Neuronal stem cell (in vitro differentiated cells): ENCODE results near the gene AUTS2.
A peak's percentile ranks its signal among the peaks of the same experiment; 100 is the strongest.

ENCODE experiments used
- DNase-seq: peaks from one replicate; pipeline ENCODE4 v3.0.0-alpha.2; 2013; ENCODE audit warnings: low spot score
- H2AFZ ChIP-seq: one replicate; pipeline ENCODE4 v1.6.1; 2013; ENCODE audit warnings: mild to moderate bottlenecking, low read length, inconsistent platforms
- H2AK5ac ChIP-seq: 2 replicates; pipeline ENCODE4 v1.6.1; 2013; ENCODE audit warnings: low read depth, mild to moderate bottlenecking, inconsistent platforms, low read length, moderate library complexity, mixed read lengths
- H2BK120ac ChIP-seq: 2 replicates; pipeline ENCODE4 v1.6.1; 2013; ENCODE audit warnings: low read depth, mild to moderate bottlenecking, inconsistent platforms, low read length, moderate library complexity, mixed read lengths
- H2BK12ac ChIP-seq: one replicate; pipeline ENCODE4 v1.6.1; 2013; ENCODE audit warnings: low read length, inconsistent platforms
- H2BK15ac ChIP-seq: 2 replicates; pipeline ENCODE4 v1.6.1; 2013; ENCODE audit warnings: mild to moderate bottlenecking, low read length, inconsistent platforms, mixed read lengths
- H2BK5ac ChIP-seq: one replicate; pipeline ENCODE4 v1.6.1; 2013; ENCODE audit warnings: inconsistent platforms, mild to moderate bottlenecking, low read length, moderate library complexity
- H3K14ac ChIP-seq: one replicate; pipeline ENCODE4 v1.6.1; 2013; ENCODE audit warnings: low read length, inconsistent platforms
- H3K18ac ChIP-seq: 2 replicates; pipeline ENCODE4 v1.6.1; 2013; ENCODE audit warnings: low read length, inconsistent platforms
- H3K23ac ChIP-seq: 2 replicates; pipeline ENCODE4 v1.6.1; 2013; ENCODE audit warnings: low read depth, mild to moderate bottlenecking, mixed read lengths, low read length, inconsistent platforms; ENCODE audit not compliant: poor library complexity
- H3K27ac ChIP-seq: replicated peaks from 3 replicates; pipeline ENCODE4 v1.5.1; 2013; ENCODE audit warnings: low read length, inconsistent platforms
- H3K27me3 ChIP-seq, 3 experiments: 2 replicates each; pipeline ENCODE4 v1.6.1; 2013; ENCODE audit warnings: low read length in 3 of 3, mild to moderate bottlenecking in 2 of 3, inconsistent platforms in 1 of 3, low read depth in 1 of 3, mixed read lengths in 1 of 3, moderate library complexity in 1 of 3; ENCODE audit not compliant: control insufficient read depth in 3 of 3, insufficient read depth in 3 of 3
- H3K36me3 ChIP-seq, 2 donors: replicated peaks in 1 of 2; 2 replicates each; pipeline ENCODE4 v1.6.1; 2013; ENCODE audit warnings: low read length in 2 of 2; ENCODE audit not compliant: control insufficient read depth in 2 of 2, insufficient read depth in 2 of 2
- H3K4ac ChIP-seq: 2 replicates; pipeline ENCODE4 v1.6.1; 2013; ENCODE audit warnings: inconsistent platforms, mild to moderate bottlenecking, low read length, moderate library complexity
- H3K4me1 ChIP-seq, 2 donors: 1 replicate in 1 of 2; 2 replicates in 1 of 2; pipeline ENCODE4 v1.6.1; 2013; ENCODE audit warnings: low read length in 2 of 2, low read depth in 1 of 2; ENCODE audit not compliant: control insufficient read depth in 2 of 2, insufficient read depth in 1 of 2
- H3K4me2 ChIP-seq: one replicate; pipeline ENCODE4 v1.6.1; 2013; ENCODE audit warnings: mild to moderate bottlenecking, low read length, inconsistent platforms; ENCODE audit not compliant: insufficient read depth, poor library complexity, severe bottlenecking
- H3K4me3 ChIP-seq, 2 donors: 2 replicates each; pipeline ENCODE4 v1.5.1; 2013; ENCODE audit warnings: low read length in 2 of 2, mild to moderate bottlenecking in 2 of 2, inconsistent platforms in 1 of 2, moderate library complexity in 1 of 2
- H3K79me1 ChIP-seq: one replicate; pipeline ENCODE4 v1.6.1; 2013; ENCODE audit warnings: low read depth, mild to moderate bottlenecking, inconsistent platforms, low read length, moderate library complexity
- H3K9ac ChIP-seq: one replicate; pipeline ENCODE4 v1.6.1; 2013; ENCODE audit warnings: mild to moderate bottlenecking, low read depth, low read length, inconsistent platforms; ENCODE audit not compliant: poor library complexity
- H3K9me3 ChIP-seq, 2 donors: replicated peaks in 1 of 2; 2 replicates each; pipeline versions ENCODE3 to v1.6.1; 2013; ENCODE audit warnings: low read length in 2 of 2, mild to moderate bottlenecking in 2 of 2, inconsistent platforms in 1 of 2, low read depth in 1 of 2, mixed read lengths in 1 of 2, moderate library complexity in 1 of 2; ENCODE audit not compliant: control insufficient read depth in 2 of 2, insufficient read depth in 1 of 2
- H4K8ac ChIP-seq: one replicate; pipeline ENCODE4 v1.6.1; 2013; ENCODE audit warnings: low read depth, mild to moderate bottlenecking, inconsistent platforms, low read length, moderate library complexity
- H4K91ac ChIP-seq: one replicate; pipeline ENCODE4 v1.6.1; 2013; ENCODE audit warnings: low read length, low read depth, mild to moderate bottlenecking, inconsistent platforms; ENCODE audit not compliant: poor library complexity
- WGBS, 2 donors: extraction: QIAGEN DNeasy Blood & Tissue Kit; methylation state at CpG; one replicate each; pipeline ENCODE4 v1.1.7; 2013; ENCODE audit warnings: missing lambda C conversion rate in 2 of 2, mixed read lengths in 1 of 2; ENCODE audit not compliant: insufficient read length in 2 of 2, insufficient replicate concordance in 1 of 2; ENCODE audit errors: extremely low coverage in 2 of 2; 5-methylcytosine and 5-hydroxymethylcytosine counted together

Gene AUTS2

GRCh38 chr7:70622936-70623335 is 1024.7 kb downstream of the AUTS2 start:
- Histone ChIP-seq H3K27ac (no peak overlapping the region), H3K4me2 (no peak overlapping the region), H2BK5ac (no peak overlapping the region), H3K14ac (no peak overlapping the region), H3K27me3 (peaks cover 0 to 2% (median 0%) of the 10 kb centered on the region in 3 experiments), H2BK15ac (no peak overlapping the region), H3K23ac (no peak overlapping the region), H2AFZ (no peak overlapping the region), H4K91ac (no peak overlapping the region), H3K4ac (no peak overlapping the region), H3K79me1 (no peaks in the 10 kb centered on the region), H3K9ac (no peak overlapping the region), H3K36me3 (no peaks in the 10 kb centered on the region), H2BK12ac (no peak overlapping the region), H2BK120ac (no peak overlapping the region), H4K8ac (no peak overlapping the region), H3K9me3 (no peaks in the 10 kb centered on the region), H3K18ac (no peak overlapping the region), H3K4me1 (peaks cover 18 to 28% of the 10 kb centered on the region in 2 donors), H3K4me3 (no peak overlapping the region), H2AK5ac (no peak overlapping the region)
- WGBS, 2 donors: no CpG with 5 or more reads among the region's 5 CpGs
- no peak for DNase-seq

- WGBS, 2 donors: no CpG with 5 or more reads among the region's 5 CpGs
- Histone ChIP-seq H2BK120ac (no peak overlapping the region), H3K9ac (no peak overlapping the region), H2BK12ac (no peak overlapping the region), H2AK5ac (no peak overlapping the region), H3K4me2 (no peak overlapping the region), H3K4ac (no peak overlapping the region), H4K91ac (no peak overlapping the region), H2AFZ (no peak overlapping the region), H3K27me3 (no peaks in the 10 kb centered on the region), H3K9me3 (no peaks in the 10 kb centered on the region), H3K27ac (no peak overlapping the region), H2BK15ac (no peak overlapping the region), H3K79me1 (no peaks in the 10 kb centered on the region), H3K4me1 (peaks cover 6 to 12% of the 10 kb centered on the region in 2 donors), H3K23ac (no peak overlapping the region), H3K36me3 (no peaks in the 10 kb centered on the region), H3K14ac (no peak overlapping the region), H3K18ac (no peak overlapping the region), H3K4me3 (no peak overlapping the region), H4K8ac (no peak overlapping the region), H2BK5ac (no peak overlapping the region)
- DNase-seq: no peak
Measured at GRCh38 chr7:70624500-70625103, 1026.3 kb downstream of the AUTS2 start.

- H3K18ac ChIP-seq: no peak overlapping the region
- H3K4ac ChIP-seq: no peak overlapping the region
- H3K4me2 ChIP-seq: no peak overlapping the region
- H3K36me3 ChIP-seq: no peaks in the 10 kb centered on the region
- no peak overlapping the region for H2BK12ac ChIP-seq
- H3K9ac ChIP-seq: no peak overlapping the region
- H2BK5ac ChIP-seq: no peak overlapping the region
- no peak overlapping the region for H3K23ac ChIP-seq
- H2AK5ac ChIP-seq: no peak overlapping the region
- H3K4me3 ChIP-seq: no peak overlapping the region
- no peaks in the 10 kb centered on the region for H3K79me1 ChIP-seq
- H3K27me3 ChIP-seq: no peaks in the 10 kb centered on the region
- H4K8ac ChIP-seq: no peak overlapping the region
- H2BK15ac ChIP-seq: no peak overlapping the region
- H3K27ac ChIP-seq: no peak overlapping the region
- no peaks in the 10 kb centered on the region for H3K9me3 ChIP-seq
- H2AFZ ChIP-seq: no peak overlapping the region
- WGBS, 2 donors: no CpG with 5 or more reads among the region's 6 CpGs
- no peak overlapping the region for H4K91ac ChIP-seq
- no peak overlapping the region for H2BK120ac ChIP-seq
- DNase-seq: no peak
- H3K14ac ChIP-seq: no peak overlapping the region
- peaks cover 18 to 24% of the 10 kb centered on the region in 2 donors for H3K4me1 ChIP-seq
Measured at GRCh38 chr7:70627461-70627860, 1029.2 kb downstream of the AUTS2 start.

DNA sequence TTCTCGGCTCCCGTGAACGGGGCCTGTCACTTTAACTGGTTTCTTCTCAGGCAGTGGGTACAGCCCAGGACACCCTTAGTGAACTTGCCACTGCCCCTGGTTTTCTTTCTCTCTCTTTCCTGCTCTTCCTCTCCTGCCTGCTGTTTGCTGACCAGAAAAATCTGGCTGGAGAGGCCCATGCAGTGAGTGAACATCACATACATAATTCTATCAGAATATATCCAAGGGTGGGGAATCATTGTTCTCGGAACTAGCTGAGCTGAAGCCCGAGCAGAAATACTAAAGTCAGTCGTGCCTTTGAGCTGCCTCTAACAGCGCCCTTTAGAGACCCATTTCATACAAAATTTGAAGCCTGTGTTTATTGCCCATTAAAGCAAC is 1032.2 kb downstream of the AUTS2 start:
- H2BK120ac ChIP-seq: no peak overlapping the region
- H3K36me3 ChIP-seq: no peaks in the 10 kb centered on the region
- no peaks in the 10 kb centered on the region for H3K9me3 ChIP-seq
- DNase-seq: no peak
- no CpG with 5 or more reads among the region's 7 CpGs for WGBS, 2 donors
- no peak overlapping the region for H2BK5ac ChIP-seq
- no peak overlapping the region for H3K23ac ChIP-seq
- H2AFZ ChIP-seq: peak overlapping the region; percentile 78
- H3K18ac ChIP-seq: no peak overlapping the region
- H4K8ac ChIP-seq: no peak overlapping the region
- no peak overlapping the region for H2AK5ac ChIP-seq
- H3K79me1 ChIP-seq: no peaks in the 10 kb centered on the region
- H3K4me3 ChIP-seq: no peak overlapping the region
- H2BK12ac ChIP-seq: no peak overlapping the region
- H3K27ac ChIP-seq: no peak overlapping the region
- H3K27me3 ChIP-seq: no peaks in the 10 kb centered on the region
- H3K4me1 ChIP-seq: peaks cover 19 to 24% of the 10 kb centered on the region in 2 donors
- no peak overlapping the region for H3K4me2 ChIP-seq
- no peak overlapping the region for H4K91ac ChIP-seq
- H3K4ac ChIP-seq: no peak overlapping the region
- no peak overlapping the region for H3K9ac ChIP-seq
- no peak overlapping the region for H3K14ac ChIP-seq
- no peak overlapping the region for H2BK15ac ChIP-seq
